GM12891 (cell line): ENCODE measurements around the gene IPPK.

Experiments
- POLR2A ChIP-seq: IDR thresholded peaks from 2 replicates; pipeline ENCODE4 v1.6.1; 2011; ENCODE audit warnings: low read depth, low read length, control low read depth
- POLR2AphosphoS5 ChIP-seq: IDR thresholded peaks from 2 replicates; pipeline ENCODE4 v1.6.1; 2011; ENCODE audit warnings: low read depth, low read length, control low read depth
- SPI1 ChIP-seq: IDR thresholded peaks from 2 replicates; pipeline ENCODE4 v1.6.1; 2011; ENCODE audit warnings: low read depth, low read length, control low read depth
- TAF1 ChIP-seq: IDR thresholded peaks from 2 replicates; pipeline ENCODE4 v1.6.1; 2011; ENCODE audit warnings: low read depth, low read length, control low read depth

DNA sequence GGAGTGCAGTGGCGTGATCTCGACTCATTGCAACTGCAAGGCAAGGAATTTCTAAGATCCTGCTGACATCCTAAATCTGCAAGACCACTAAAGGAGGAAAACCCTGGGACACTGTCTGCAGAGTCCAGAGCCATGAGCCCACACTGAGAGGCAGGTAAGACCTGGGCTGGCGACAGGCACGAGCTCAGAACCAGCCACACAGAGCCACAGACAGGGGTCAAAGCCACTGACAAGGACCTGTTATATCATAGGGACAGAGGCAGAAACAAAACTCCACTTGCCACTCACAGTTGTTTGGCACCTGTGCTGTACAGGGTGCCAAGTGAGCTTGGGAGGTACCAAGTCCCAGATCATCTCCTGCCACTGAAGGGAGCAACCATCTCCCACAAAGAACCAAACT lies 34.2 kb downstream of the IPPK start:
- TF ChIP-seq POLR2A (no peak), POLR2AphosphoS5 (no peak), SPI1 (no peak), TAF1 (no peak)
